ENCODE measurements around the gene DNAJC5.

The DNAJC5 gene

GRCh38 chr20:63939061-63939935 is 44.4 kb downstream of the DNAJC5 start:
- no peak for DNase-seq (ENCODE audit: low read depth in 2 of 2, low spot score in 1 of 2)

- no peak for DNase-seq (ENCODE audit: low read depth in 2 of 2, low spot score in 1 of 2)
These were observed 45.1 kb downstream of the DNAJC5 start for GRCh38 chr20:63940071-63940471.

- no peak for DNase-seq (ENCODE audit: low read depth in 2 of 2, low spot score in 1 of 2)
These were observed 45.7 kb downstream of the DNAJC5 start for GRCh38 chr20:63940472-63941266.

- no peak for DNase-seq (ENCODE audit: low read depth in 2 of 2, low spot score in 1 of 2)
These were observed 46.6 kb downstream of the DNAJC5 start for GRCh38 chr20:63941282-63942081.

- no peak for DNase-seq (ENCODE audit: low read depth in 2 of 2, low spot score in 1 of 2)
These were observed 47.5 kb downstream of the DNAJC5 start for GRCh38 chr20:63942250-63942951.

- no peak for DNase-seq (ENCODE audit: low read depth in 2 of 2, low spot score in 1 of 2)
These were observed 48.3 kb downstream of the DNAJC5 start for GRCh38 chr20:63942969-63943807.

- DNase-seq (ENCODE audit: low read depth in 2 of 2, low spot score in 1 of 2): no peak
These were observed 48.8 kb downstream of the DNAJC5 start for GRCh38 chr20:63943808-63944077.

- DNase-seq (ENCODE audit: low read depth in 2 of 2, low spot score in 1 of 2): no peak
These were observed 49.4 kb downstream of the DNAJC5 start for GRCh38 chr20:63944078-63944941.

- no peak for DNase-seq (ENCODE audit: low read depth in 2 of 2, low spot score in 1 of 2)
These were observed 50.2 kb downstream of the DNAJC5 start for GRCh38 chr20:63945031-63945658.

GRCh38 chr20:63945921-63946920 is 51.3 kb downstream of the DNAJC5 start:
- no peak for DNase-seq (ENCODE audit: low read depth in 2 of 2, low spot score in 1 of 2)

- no peak for DNase-seq (ENCODE audit: low read depth in 2 of 2, low spot score in 1 of 2)
These were observed 52.2 kb downstream of the DNAJC5 start for GRCh38 chr20:63946986-63947637.

GRCh38 chr20:63947638-63948456 is 52.9 kb downstream of the DNAJC5 start:
- no peak for DNase-seq (ENCODE audit: low read depth in 2 of 2, low spot score in 1 of 2)

GRCh38 chr20:63950701-63951397 is 55.9 kb downstream of the DNAJC5 start:
- DNase-seq (ENCODE audit: low read depth in 2 of 2, low spot score in 1 of 2): no peak

GRCh38 chr20:63951398-63952209 is 56.7 kb downstream of the DNAJC5 start:
- no peak for DNase-seq (ENCODE audit: low read depth in 2 of 2, low spot score in 1 of 2)

- DNase-seq (ENCODE audit: low read depth in 2 of 2, low spot score in 1 of 2): no peak
These were observed 57.2 kb downstream of the DNAJC5 start for GRCh38 chr20:63952210-63952535.

Data from stimulated activated CD8-positive, alpha-beta memory T cell treated with anti-CD3 and anti-CD28 coated beads, Interleukin-4, amount 100 ng/mL, for 4 hours (primary cell).